ENCODE data around the gene RPS6KA2.

GRCh38 chr6:166379103-166379586 lies 247.9 kb downstream of the RPS6KA2 start:
- TF ChIP-seq EZH2 (IDR thresholded peaks at IDR 0.05; ENCODE audit: borderline replicate concordance, insufficient read depth, low read depth, low read length, poor library complexity, severe bottlenecking), result no peak
- TF ChIP-seq CTCF (IDR thresholded peaks at IDR 0.05), result no peak

All from B cell (primary cell).